ENCODE results near the gene TMEM273. TPM values are rescaled to one million over a fixed set of nuclear protein-coding genes. Genes with fewer than 3 reads are reported as not detected.

TMEM273 gene
- total RNA-seq, 1 experiment from 2014 or later: not detected

DNA sequence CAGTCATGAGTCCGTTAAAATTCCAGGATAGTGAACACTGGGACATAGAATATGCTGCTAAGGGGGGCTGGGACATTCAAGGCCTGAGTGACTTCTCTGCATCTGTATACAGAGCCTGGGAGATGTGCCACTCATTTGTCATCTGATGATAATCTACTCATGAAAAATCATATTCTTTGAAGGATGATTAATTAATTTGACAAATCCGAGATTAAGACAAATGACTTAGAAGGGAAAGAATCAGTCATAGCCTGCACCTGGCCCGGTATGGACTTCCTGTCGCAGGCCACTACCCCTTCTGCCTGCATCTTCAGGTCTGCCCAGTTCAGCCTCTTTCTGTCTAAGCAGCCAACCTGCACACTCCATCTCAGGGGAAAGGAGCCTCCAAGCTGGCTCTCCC, 35.5 kb downstream of the TMEM273 start:
- Mint-ChIP-seq H3K27me3 (ENCODE audit: insufficient read depth, unreplicated experiment) (peaks cover 64% of the 10 kb centered on the region), H3K27ac (ENCODE audit: low read depth, unreplicated experiment) (no peak overlapping the region), H3K4me1 (ENCODE audit: insufficient read depth, unreplicated experiment) (no peaks in the 10 kb centered on the region), H3K4me3 (ENCODE audit: unreplicated experiment) (no peak overlapping the region), H3K9me3 (ENCODE audit: unreplicated experiment) (peaks cover 8% of the 10 kb centered on the region), H3K36me3 (ENCODE audit: insufficient read depth, unreplicated experiment) (no peaks in the 10 kb centered on the region)
- POLR2A ChIA-PET: no interaction called here
- intact Hi-C loops (cut with micrococcal nuclease): no loop called here
- TF ChIP-seq, protein P1, sequence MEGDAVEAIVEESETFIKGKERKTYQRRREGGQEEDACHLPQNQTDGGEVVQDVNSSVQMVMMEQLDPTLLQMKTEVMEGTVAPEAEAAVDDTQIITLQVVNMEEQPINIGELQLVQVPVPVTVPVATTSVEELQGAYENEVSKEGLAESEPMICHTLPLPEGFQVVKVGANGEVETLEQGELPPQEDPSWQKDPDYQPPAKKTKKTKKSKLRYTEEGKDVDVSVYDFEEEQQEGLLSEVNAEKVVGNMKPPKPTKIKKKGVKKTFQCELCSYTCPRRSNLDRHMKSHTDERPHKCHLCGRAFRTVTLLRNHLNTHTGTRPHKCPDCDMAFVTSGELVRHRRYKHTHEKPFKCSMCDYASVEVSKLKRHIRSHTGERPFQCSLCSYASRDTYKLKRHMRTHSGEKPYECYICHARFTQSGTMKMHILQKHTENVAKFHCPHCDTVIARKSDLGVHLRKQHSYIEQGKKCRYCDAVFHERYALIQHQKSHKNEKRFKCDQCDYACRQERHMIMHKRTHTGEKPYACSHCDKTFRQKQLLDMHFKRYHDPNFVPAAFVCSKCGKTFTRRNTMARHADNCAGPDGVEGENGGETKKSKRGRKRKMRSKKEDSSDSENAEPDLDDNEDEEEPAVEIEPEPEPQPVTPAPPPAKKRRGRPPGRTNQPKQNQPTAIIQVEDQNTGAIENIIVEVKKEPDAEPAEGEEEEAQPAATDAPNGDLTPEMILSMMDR (IDR thresholded peaks at IDR 0.05; ENCODE audit: unreplicated experiment): no peak
- no peak for DNase-seq (ENCODE audit: unreplicated experiment)
- CTCF ChIA-PET: no interaction called here
- BruUV-seq (replicated peaks): no TSS peak

DNA sequence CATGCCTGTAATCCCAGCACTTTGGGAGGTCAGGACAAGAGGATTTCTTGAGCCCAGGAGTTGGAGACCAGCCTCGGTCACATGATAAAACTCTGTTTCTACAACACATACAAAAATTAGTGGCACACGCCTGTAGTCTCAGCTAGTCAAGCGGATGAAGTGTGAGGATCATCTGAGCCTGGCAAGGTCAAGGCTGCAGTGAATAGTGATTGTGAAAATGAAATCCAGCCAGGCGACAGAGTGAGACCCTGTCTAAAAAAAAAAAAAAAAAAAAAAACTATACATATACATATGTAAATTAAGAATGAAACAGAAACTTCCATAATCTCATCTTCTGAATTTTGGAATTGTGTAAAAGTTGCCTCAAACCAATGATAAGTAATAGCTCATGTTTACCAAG, 36.2 kb downstream of the TMEM273 start:
- H3K27me3 Mint-ChIP-seq (ENCODE audit: insufficient read depth, unreplicated experiment): peaks cover 57% of the 10 kb centered on the region
- peaks cover 8% of the 10 kb centered on the region for H3K9me3 Mint-ChIP-seq (ENCODE audit: unreplicated experiment)
- no peaks in the 10 kb centered on the region for H3K4me1 Mint-ChIP-seq (ENCODE audit: insufficient read depth, unreplicated experiment)
- TF ChIP-seq, protein P1 (IDR thresholded peaks at IDR 0.05; ENCODE audit: unreplicated experiment): no peak
- H3K36me3 Mint-ChIP-seq (ENCODE audit: insufficient read depth, unreplicated experiment): no peaks in the 10 kb centered on the region
- POLR2A ChIA-PET: no interaction called here
- no peak for DNase-seq (ENCODE audit: unreplicated experiment)
- intact Hi-C loops (cut with micrococcal nuclease): no loop called here
- no peak overlapping the region for H3K27ac Mint-ChIP-seq (ENCODE audit: low read depth, unreplicated experiment)
- BruUV-seq (replicated peaks): no TSS peak
- no peak overlapping the region for H3K4me3 Mint-ChIP-seq (ENCODE audit: unreplicated experiment)
- CTCF ChIA-PET: interaction anchor here (0.6 kb wide), 1 partner anchor 12 kb away, joined by 3 read pairs; no protein-coding TSS in a partner anchor

DNA sequence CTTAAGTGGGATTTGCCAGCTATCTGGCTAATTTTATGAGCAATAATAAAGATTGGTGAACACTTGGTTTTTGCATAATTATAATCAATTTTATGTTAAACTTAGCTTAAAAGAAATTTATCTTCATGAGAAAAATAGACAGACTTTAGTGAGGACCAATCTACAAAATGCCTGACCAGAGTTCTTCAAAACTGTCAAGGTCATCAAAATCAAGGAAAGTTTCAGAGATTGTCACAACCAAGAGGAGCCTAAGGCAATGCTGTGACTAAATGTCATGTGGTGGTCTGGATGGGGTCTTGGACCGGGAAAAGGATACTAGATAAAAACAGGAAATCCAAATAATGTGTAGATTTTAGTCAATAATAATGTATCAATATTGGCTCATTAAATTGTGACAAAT, 36.7 kb downstream of the TMEM273 start:
- H3K27me3 Mint-ChIP-seq (ENCODE audit: insufficient read depth, unreplicated experiment): peaks cover 52% of the 10 kb centered on the region
- no TSS peak for BruUV-seq (replicated peaks)
- H3K36me3 Mint-ChIP-seq (ENCODE audit: insufficient read depth, unreplicated experiment): no peaks in the 10 kb centered on the region
- TF ChIP-seq, protein P1 (IDR thresholded peaks at IDR 0.05; ENCODE audit: unreplicated experiment): no peak
- no peak overlapping the region for H3K27ac Mint-ChIP-seq (ENCODE audit: low read depth, unreplicated experiment)
- DNase-seq (ENCODE audit: unreplicated experiment): no peak
- H3K4me3 Mint-ChIP-seq (ENCODE audit: unreplicated experiment): no peak overlapping the region
- peaks cover 8% of the 10 kb centered on the region for H3K9me3 Mint-ChIP-seq (ENCODE audit: unreplicated experiment)
- CTCF ChIA-PET: interaction anchor here (1.0 kb wide), 1 partner anchor 13 kb away, joined by 6 read pairs; no protein-coding TSS in a partner anchor
- no peaks in the 10 kb centered on the region for H3K4me1 Mint-ChIP-seq (ENCODE audit: insufficient read depth, unreplicated experiment)
- POLR2A ChIA-PET: no interaction called here
- intact Hi-C loops (cut with micrococcal nuclease): no loop called here

DNA sequence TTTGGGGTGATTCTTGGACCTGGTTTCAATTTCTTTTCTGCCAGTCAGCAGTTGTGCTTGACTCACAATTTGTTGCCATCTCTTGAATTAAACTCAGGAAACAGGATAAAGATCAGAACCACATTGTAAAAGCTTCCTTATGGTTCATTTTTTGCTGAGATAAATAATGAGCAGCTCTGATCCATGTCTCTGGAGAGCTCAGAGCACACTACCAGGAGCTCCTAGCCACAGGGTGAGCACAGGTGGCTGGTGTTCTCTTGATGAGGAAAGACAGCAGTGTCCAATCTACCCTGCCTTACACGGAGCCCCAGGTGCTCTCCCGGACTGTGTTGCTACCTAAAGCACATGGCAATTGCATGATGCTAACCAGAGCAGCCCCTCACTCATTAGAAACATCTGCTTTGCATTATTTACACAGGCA, 37.2 kb downstream of the TMEM273 start:
- H3K4me3 Mint-ChIP-seq (ENCODE audit: unreplicated experiment): no peak overlapping the region
- H3K27ac Mint-ChIP-seq (ENCODE audit: low read depth, unreplicated experiment): no peak overlapping the region
- no peaks in the 10 kb centered on the region for H3K36me3 Mint-ChIP-seq (ENCODE audit: insufficient read depth, unreplicated experiment)
- BruUV-seq (replicated peaks): no TSS peak
- H3K9me3 Mint-ChIP-seq (ENCODE audit: unreplicated experiment): peaks cover 8% of the 10 kb centered on the region
- H3K27me3 Mint-ChIP-seq (ENCODE audit: insufficient read depth, unreplicated experiment): peaks cover 52% of the 10 kb centered on the region
- no peak for DNase-seq (ENCODE audit: unreplicated experiment)
- ChIA-PET CTCF (interaction anchor here (1.0 kb wide), 1 partner anchor 13 kb away, joined by 6 read pairs; no protein-coding TSS in a partner anchor), POLR2A (no interaction called here)
- intact Hi-C loops (cut with micrococcal nuclease): no loop called here
- TF ChIP-seq, protein P1 (IDR thresholded peaks at IDR 0.05; ENCODE audit: unreplicated experiment): no peak
- H3K4me1 Mint-ChIP-seq (ENCODE audit: insufficient read depth, unreplicated experiment): no peaks in the 10 kb centered on the region

All from MCF 10A (cell line).